GM10248 (cell line): ENCODE measurements around the gene TBC1D22B.

Source experiments
- CTCF ChIA-PET: fragments of 300-600 bp; sonication (Branson Sonifier 250); formaldehyde crosslinking; extraction: SDS; loops from one replicate; lab custom pipeline; 2021; ENCODE audit warnings: antibody characterized with exemption; lab: Yijun Ruan, JAX
- POLR2A ChIA-PET: fragments of 350-650 bp; sonication (Branson Sonifier 250); formaldehyde crosslinking; extraction: SDS; loops from one replicate; lab custom pipeline; 2020; ENCODE audit warnings: antibody characterized with exemption; lab: Yijun Ruan, JAX
- DNase-seq: peaks from one replicate; pipeline ENCODE4 v3.0.0; 2012; ENCODE audit errors: extremely low spot score
- TF ChIP-seq, protein P1 (sequence below): IDR thresholded peaks from 2 replicates; pipeline ENCODE4 v1.5.1; 2012; ENCODE audit warnings: mild to moderate bottlenecking, low read depth; ENCODE audit errors: extremely low read depth, missing control alignments, control extremely low read depth

TBC1D22B gene

GRCh38 chr6:37238381-37238780 lies 19.2 kb upstream of the TBC1D22B start:
- ChIA-PET POLR2A (no interaction called here), CTCF (interaction anchor here (1.0 to 3.1 kb wide), 5 partner anchors 14 to 221 kb away, joined by 3 to 8 read pairs (median 4); partner anchors contain the start of gene TBC1D22B)
- no peak for DNase-seq
- TF ChIP-seq, protein P1, sequence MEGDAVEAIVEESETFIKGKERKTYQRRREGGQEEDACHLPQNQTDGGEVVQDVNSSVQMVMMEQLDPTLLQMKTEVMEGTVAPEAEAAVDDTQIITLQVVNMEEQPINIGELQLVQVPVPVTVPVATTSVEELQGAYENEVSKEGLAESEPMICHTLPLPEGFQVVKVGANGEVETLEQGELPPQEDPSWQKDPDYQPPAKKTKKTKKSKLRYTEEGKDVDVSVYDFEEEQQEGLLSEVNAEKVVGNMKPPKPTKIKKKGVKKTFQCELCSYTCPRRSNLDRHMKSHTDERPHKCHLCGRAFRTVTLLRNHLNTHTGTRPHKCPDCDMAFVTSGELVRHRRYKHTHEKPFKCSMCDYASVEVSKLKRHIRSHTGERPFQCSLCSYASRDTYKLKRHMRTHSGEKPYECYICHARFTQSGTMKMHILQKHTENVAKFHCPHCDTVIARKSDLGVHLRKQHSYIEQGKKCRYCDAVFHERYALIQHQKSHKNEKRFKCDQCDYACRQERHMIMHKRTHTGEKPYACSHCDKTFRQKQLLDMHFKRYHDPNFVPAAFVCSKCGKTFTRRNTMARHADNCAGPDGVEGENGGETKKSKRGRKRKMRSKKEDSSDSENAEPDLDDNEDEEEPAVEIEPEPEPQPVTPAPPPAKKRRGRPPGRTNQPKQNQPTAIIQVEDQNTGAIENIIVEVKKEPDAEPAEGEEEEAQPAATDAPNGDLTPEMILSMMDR: no peak

DNA sequence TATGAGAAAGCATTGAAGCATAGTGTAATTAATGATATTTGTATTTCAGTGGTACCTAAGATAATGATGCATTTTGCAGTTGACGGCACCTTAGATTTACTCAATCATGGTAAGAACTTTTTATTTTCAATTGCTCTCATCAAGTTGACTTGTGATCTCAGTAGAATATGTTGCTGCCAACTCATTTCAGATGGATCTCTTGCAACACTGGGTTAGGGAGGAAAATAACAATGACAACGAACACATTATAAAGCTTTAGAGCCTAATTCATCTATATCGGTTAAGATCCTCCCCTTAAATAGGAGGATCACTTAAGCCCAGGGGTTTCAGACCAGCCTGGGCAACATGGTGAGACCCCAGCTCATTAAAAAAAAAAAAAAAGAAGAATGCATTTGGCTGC lies 18.0 kb upstream of the TBC1D22B start:
- no peak for DNase-seq
- POLR2A ChIA-PET: interaction anchor here (1.2 kb wide), 1 partner anchor 19 kb away, joined by 4 read pairs; the partner anchor contains the start of genes TBC1D22B and TMEM217
- TF ChIP-seq, protein P1: no peak
- CTCF ChIA-PET: interaction anchor here (0.7 to 1.8 kb wide), 3 partner anchors 9 to 30 kb away, joined by 3 to 5 read pairs (median 3); no protein-coding TSS in a partner anchor

GRCh38 chr6:37239950-37240713 lies 17.4 kb upstream of the TBC1D22B start:
- TF ChIP-seq, protein P1: no peak
- ChIA-PET CTCF (interaction anchor here (0.7 to 1.8 kb wide), 3 partner anchors 8 to 31 kb away, joined by 3 to 5 read pairs (median 3); no protein-coding TSS in a partner anchor), POLR2A (interaction anchor here (1.2 kb wide), 1 partner anchor 18 kb away, joined by 4 read pairs; the partner anchor contains the start of genes TBC1D22B and TMEM217)
- peak; percentile 69 for DNase-seq

- DNase-seq: no peak
- ChIA-PET POLR2A (no interaction called here), CTCF (interaction anchor here (1.0 to 2.3 kb wide), 4 partner anchors 31 to 223 kb away, joined by 3 to 9 read pairs (median 5); no protein-coding TSS in a partner anchor)
- TF ChIP-seq, protein P1: no peak
Observed at GRCh38 chr6:37241131-37241530, 16.4 kb upstream of the TBC1D22B start.

GRCh38 chr6:37241775-37242428 lies 15.7 kb upstream of the TBC1D22B start:
- TF ChIP-seq, protein P1: no peak
- CTCF ChIA-PET: interaction anchor here (0.9 to 2.3 kb wide), 5 partner anchors 31 to 224 kb away, joined by 3 to 9 read pairs (median 4); no protein-coding TSS in a partner anchor
- POLR2A ChIA-PET: interaction anchor here (1.0 kb wide), 1 partner anchor 16 kb away, joined by 8 read pairs; the partner anchor contains the start of genes TBC1D22B and TMEM217
- DNase-seq: no peak
